HG03457 (cell line): ENCODE data around the gene POU2F1.

Experiments
- ATAC-seq: cut with Tn5 transposase; IDR thresholded peaks from one replicate; pipeline ENCODE4 v1.9.1; 2021; ENCODE audit warnings: moderate number of reproducible peaks; ENCODE audit not compliant: unreplicated experiment

Gene POU2F1

GRCh38 chr1:167357305-167357704 is 136.6 kb downstream of the POU2F1 start:
- no peak for ATAC-seq

GRCh38 chr1:167359295-167359694 is 138.6 kb downstream of the POU2F1 start:
- ATAC-seq: no peak

- ATAC-seq: no peak
Observed at GRCh38 chr1:167360120-167360519, 139.4 kb downstream of the POU2F1 start.

GRCh38 chr1:167362638-167363037 is 142.0 kb downstream of the POU2F1 start:
- ATAC-seq: no peak

GRCh38 chr1:167364826-167365225 is 144.1 kb downstream of the POU2F1 start:
- no peak for ATAC-seq

- ATAC-seq: no peak
Observed at GRCh38 chr1:167365360-167365759, 144.7 kb downstream of the POU2F1 start.

GRCh38 chr1:167367705-167368104 is 147.0 kb downstream of the POU2F1 start:
- no peak for ATAC-seq

GRCh38 chr1:167369175-167369574 is 148.5 kb downstream of the POU2F1 start:
- ATAC-seq: no peak

GRCh38 chr1:167369933-167370332 is 149.2 kb downstream of the POU2F1 start:
- ATAC-seq: no peak

- no peak for ATAC-seq
Observed at GRCh38 chr1:167371030-167371429, 150.3 kb downstream of the POU2F1 start.

GRCh38 chr1:167373398-167373797 is 152.7 kb downstream of the POU2F1 start:
- no peak for ATAC-seq

GRCh38 chr1:167373986-167374385 is 153.3 kb downstream of the POU2F1 start:
- no peak for ATAC-seq

- no peak for ATAC-seq
Observed at GRCh38 chr1:167375949-167376348, 155.3 kb downstream of the POU2F1 start.

- ATAC-seq: no peak
Observed at GRCh38 chr1:167387251-167387910, 166.7 kb downstream of the POU2F1 start.

GRCh38 chr1:167388976-167389375 is 168.3 kb downstream of the POU2F1 start:
- no peak for ATAC-seq

- ATAC-seq: no peak
Observed at GRCh38 chr1:167392200-167392696, 171.6 kb downstream of the POU2F1 start.

- ATAC-seq: no peak
Observed at GRCh38 chr1:167400359-167400953, 179.8 kb downstream of the POU2F1 start.

GRCh38 chr1:167401260-167401873 is 180.7 kb downstream of the POU2F1 start:
- ATAC-seq: no peak

GRCh38 chr1:167404161-167404888 is 183.6 kb downstream of the POU2F1 start:
- ATAC-seq: no peak

- ATAC-seq: no peak
Observed at GRCh38 chr1:167404908-167405307, 184.2 kb downstream of the POU2F1 start.

- ATAC-seq: no peak
Observed at GRCh38 chr1:167408355-167408754, 187.7 kb downstream of the POU2F1 start.

GRCh38 chr1:167409183-167409582 is 188.5 kb downstream of the POU2F1 start:
- no peak for ATAC-seq
